ENCODE measurements around the gene ARHGEF28. TPM values are rescaled to one million over a fixed set of nuclear protein-coding genes. Genes with fewer than 3 reads are reported as not detected.

ARHGEF28 gene
- total and polyA plus RNA-seq, 9 of the 15 experiments (the other 6 are each of a cell fraction or from before 2014, with no cell fraction given) = 0.27 TPM; not detected in 8

DNA sequence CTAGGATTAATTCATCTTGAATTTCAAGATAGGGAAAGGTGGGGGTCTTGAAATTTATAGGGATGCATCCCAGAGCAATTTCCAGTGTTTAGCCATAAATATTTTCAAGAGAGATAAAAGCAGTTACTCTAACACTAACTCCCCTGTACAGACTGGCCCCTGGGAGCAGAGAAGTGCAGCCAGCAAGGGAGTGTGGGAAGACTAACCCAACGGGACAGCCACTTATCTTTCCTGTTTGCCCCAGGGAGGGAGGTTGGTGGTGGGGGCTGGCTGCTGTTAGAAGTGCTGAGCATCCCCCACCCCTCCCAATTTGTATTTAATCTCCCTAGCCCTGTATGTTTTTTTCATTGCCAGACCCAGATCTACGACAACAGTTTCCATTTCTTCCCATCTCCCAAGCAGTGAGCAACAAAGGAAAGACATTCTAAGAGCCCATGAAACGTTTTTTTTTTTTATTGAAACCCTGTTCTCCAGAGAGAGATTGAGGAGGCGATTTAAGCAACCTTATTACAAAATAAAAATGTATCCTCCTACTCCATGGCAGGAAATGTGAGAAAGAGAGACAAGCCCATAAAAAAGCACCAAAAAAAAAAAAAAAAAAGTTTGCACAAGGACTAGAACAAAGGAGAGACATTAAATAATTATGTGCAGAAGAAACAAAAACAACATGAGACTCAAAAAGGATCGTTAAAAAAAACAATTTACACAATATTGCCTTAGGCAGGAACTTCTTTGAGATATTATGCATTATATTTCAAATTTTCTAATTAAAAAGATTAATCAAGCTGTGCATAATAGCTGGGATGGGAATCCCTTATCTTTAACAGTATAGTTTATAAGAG is 343.4 kb downstream of the ARHGEF28 start (continued):
- TF ChIP-seq GABPA (tag; conservative IDR thresholded peaks at IDR 0.05; ENCODE audit: low read depth) = no peak
- TF ChIP-seq ZNF133 (CRISPR knock-in tag; IDR thresholded peaks at IDR 0.05) = no peak

DNA sequence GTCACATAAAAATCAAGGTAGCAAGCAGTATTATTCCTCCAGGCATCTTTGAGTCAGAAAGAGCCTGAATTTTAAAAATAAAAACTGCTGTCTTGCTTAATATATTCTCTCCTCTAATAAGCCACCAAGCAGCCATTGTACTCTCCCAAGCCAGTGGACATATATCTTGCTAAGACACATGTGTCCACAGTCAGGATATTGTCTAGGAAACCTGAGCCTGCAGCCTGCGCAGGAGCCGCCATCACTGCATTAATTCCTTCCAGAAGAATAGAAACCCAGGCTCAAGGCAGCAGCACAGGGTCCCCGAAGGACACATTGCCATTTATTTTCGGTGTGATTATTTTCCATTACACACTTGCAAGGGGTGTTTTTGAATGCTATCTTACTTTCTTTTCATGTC is 345.3 kb downstream of the ARHGEF28 start:
- H3K4me2 ChIP-seq (ENCODE audit: insufficient read depth, low read length) = no peak overlapping the region
- FAIRE-seq = no peak
- POLR2A ChIA-PET = interaction anchor here (0.7 kb wide), 1 partner anchor 130 kb away, joined by 4 read pairs; no protein-coding TSS in a partner anchor
- ATAC-seq = no peak
- no peak overlapping the region for H3K4me3 ChIP-seq
- no peak overlapping the region for H3K9ac ChIP-seq (ENCODE audit: insufficient read depth in 1 of 2, low read depth in 2 of 2, low read length in 2 of 2)
- no peaks in the 10 kb centered on the region for H3K4me1 ChIP-seq (replicated peaks in 1 of 2; ENCODE audit: control insufficient read depth in 2 of 2, insufficient read depth in 2 of 2, low read length in 2 of 2)
- no peak overlapping the region for H3K27ac ChIP-seq (ENCODE audit: extremely low read depth, low read depth, low read length)
- no peaks in the 10 kb centered on the region for H4K20me1 ChIP-seq (replicated peaks; ENCODE audit: control insufficient read depth, insufficient read depth, low read length)
- no peaks in the 10 kb centered on the region for H3K36me3 ChIP-seq (ENCODE audit: control insufficient read depth, insufficient read depth, low read length)
- TF ChIP-seq FOXP1 (CRISPR knock-in tag; IDR thresholded peaks at IDR 0.05) (no peak), SETDB1 (IDR thresholded peaks at IDR 0.05; ENCODE audit: low read length) (no peak)
- TF ChIP-seq, protein P1, sequence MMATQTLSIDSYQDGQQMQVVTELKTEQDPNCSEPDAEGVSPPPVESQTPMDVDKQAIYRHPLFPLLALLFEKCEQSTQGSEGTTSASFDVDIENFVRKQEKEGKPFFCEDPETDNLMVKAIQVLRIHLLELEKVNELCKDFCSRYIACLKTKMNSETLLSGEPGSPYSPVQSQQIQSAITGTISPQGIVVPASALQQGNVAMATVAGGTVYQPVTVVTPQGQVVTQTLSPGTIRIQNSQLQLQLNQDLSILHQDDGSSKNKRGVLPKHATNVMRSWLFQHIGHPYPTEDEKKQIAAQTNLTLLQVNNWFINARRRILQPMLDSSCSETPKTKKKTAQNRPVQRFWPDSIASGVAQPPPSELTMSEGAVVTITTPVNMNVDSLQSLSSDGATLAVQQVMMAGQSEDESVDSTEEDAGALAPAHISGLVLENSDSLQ (IDR thresholded peaks at IDR 0.05) = no peak
- no peaks in the 10 kb centered on the region; a peak in 1 of 5 replicates for H3K27me3 ChIP-seq (ENCODE audit: control insufficient read depth in 2 of 2, insufficient read depth in 2 of 2, low read length in 2 of 2)
- H3K9me1 ChIP-seq (ENCODE audit: control insufficient read depth, insufficient read depth, low read length) = no peaks in the 10 kb centered on the region
- H3K9me3 ChIP-seq (replicated peaks; ENCODE audit: control insufficient read depth, insufficient read depth, low read depth, low read length) = no peaks in the 10 kb centered on the region
- DNase-seq (ENCODE audit: extremely low read depth in 1 of 4, low spot score in 3 of 4) = no peak
- intact Hi-C loops (cut with micrococcal nuclease) (no loop called here), in situ Hi-C loops (cut with MboI) (no loop called here)
- no peaks in the 10 kb centered on the region for H3K79me2 ChIP-seq (ENCODE audit: control insufficient read depth, insufficient read depth, low read length)
- H2AFZ ChIP-seq (ENCODE audit: low read depth, low read length) = no peak overlapping the region
- CTCF ChIA-PET (ENCODE audit: low intra/inter-chr PET ratio) = no interaction called here
- no TSS peak for BruUV-seq (replicated peaks)
- WGBS (ENCODE audit: insufficient coverage, low coverage, missing lambda C conversion rate) = 0% methylated on average over 4 of the region's 4 CpGs
